ENCODE data around the gene CREM. TPM values are rescaled to one million over a fixed set of nuclear protein-coding genes. Genes with fewer than 3 reads are reported as not detected.

Gene CREM
- total RNA-seq, 1 experiment from 2014 or later, result 20.0 TPM

GRCh38 chr10:35161906-35162305, 35.3 kb downstream of the CREM start:
- Histone ChIP-seq H3T11ph (ENCODE audit: low read length) (no peak overlapping the region), H3K4me1 (ENCODE audit: insufficient read depth, low read length) (no peaks in the 10 kb centered on the region), H3K23me2 (ENCODE audit: insufficient read length, low read depth, low read length, poor library complexity, severe bottlenecking) (no peaks in the 10 kb centered on the region), H2BK20ac (ENCODE audit: low read depth, low read length, poor library complexity, severe bottlenecking) (no peak overlapping the region), H2BK12ac (ENCODE audit: insufficient read length, low read depth, low read length) (no peak overlapping the region), H2BK120ac (ENCODE audit: low read depth, low read length, poor library complexity, severe bottlenecking) (no peak overlapping the region), H3K27me3 (ENCODE audit: insufficient read depth, low read length) (no peaks in the 10 kb centered on the region), H2AK5ac (ENCODE audit: insufficient read length, low read length) (no peak overlapping the region), H3K9ac (ENCODE audit: extremely low read depth, insufficient read length, low read length) (no peak overlapping the region), H4K20me1 (ENCODE audit: control insufficient read depth, insufficient read depth, insufficient read length) (no peaks in the 10 kb centered on the region), H3K4me2 (ENCODE audit: insufficient read depth, insufficient read length, low read length) (no peak overlapping the region), H3K18ac (ENCODE audit: insufficient read length, low read depth, low read length) (no peak overlapping the region), H3K27ac (ENCODE audit: insufficient read length, low read depth, low read length) (no peak overlapping the region), H3K9me3 (ENCODE audit: control insufficient read depth, low read depth, low read length) (no peaks in the 10 kb centered on the region), H3K79me1 (ENCODE audit: insufficient read depth, low read depth, low read length, poor library complexity, severe bottlenecking) (no peaks in the 10 kb centered on the region), H3K56ac (ENCODE audit: insufficient read length, low read depth, low read length) (no peak overlapping the region), H3K14ac (ENCODE audit: insufficient read depth, low read length) (no peak overlapping the region), H2AFZ (ENCODE audit: low read length) (no peak overlapping the region), H4K5ac (ENCODE audit: insufficient read length, low read depth, low read length) (no peak overlapping the region), H3K79me2 (ENCODE audit: insufficient read depth, low read length) (no peaks in the 10 kb centered on the region), H2BK5ac (ENCODE audit: insufficient read length, low read length) (no peak overlapping the region), H4K8ac (replicated peaks; ENCODE audit: insufficient read length, low read depth, low read length) (no peak overlapping the region), H3K4ac (ENCODE audit: low read depth, low read length) (no peak overlapping the region), H3K23ac (ENCODE audit: insufficient read length, low read depth, low read length) (no peak overlapping the region), H2BK15ac (ENCODE audit: low read depth, low read length) (no peak overlapping the region), H4K91ac (ENCODE audit: insufficient read length, low read depth, low read length) (no peak overlapping the region)
- DNase-seq, result no peak
- no peak overlapping the region for H3K27ac Mint-ChIP-seq
- whole genome bisulfite sequencing (ENCODE audit: extremely low coverage, insufficient read length, low lambda C conversion rate), result no CpG with 5 or more reads among the region's 2 CpGs
- no peak for TF ChIP-seq CTCF (conservative IDR thresholded peaks at IDR 0.05)
- no peaks in the 10 kb centered on the region for H3K27me3 Mint-ChIP-seq (ENCODE audit: low read depth)
- H3K4me1 Mint-ChIP-seq, result no peaks in the 10 kb centered on the region
- H3K4me3 Mint-ChIP-seq, result no peak overlapping the region
- H3K9me3 Mint-ChIP-seq, result no peaks in the 10 kb centered on the region; a peak in 1 of 5 replicates
- H3K36me3 Mint-ChIP-seq (ENCODE audit: insufficient read depth in 1 of 3, low read depth in 3 of 3), result peaks cover 5 to 8% (median 6%) of the 10 kb centered on the region in 3 experiments; a peak in 4 of 7 replicates
